GM10847 (cell line): ENCODE results near the gene ATRNL1.

Source experiments
- POLR2A ChIP-seq: IDR thresholded peaks from 2 replicates; pipeline ENCODE4 v1.6.1; 2011; ENCODE audit not compliant: insufficient read length; ENCODE audit errors: extremely low read depth

The ATRNL1 gene

DNA sequence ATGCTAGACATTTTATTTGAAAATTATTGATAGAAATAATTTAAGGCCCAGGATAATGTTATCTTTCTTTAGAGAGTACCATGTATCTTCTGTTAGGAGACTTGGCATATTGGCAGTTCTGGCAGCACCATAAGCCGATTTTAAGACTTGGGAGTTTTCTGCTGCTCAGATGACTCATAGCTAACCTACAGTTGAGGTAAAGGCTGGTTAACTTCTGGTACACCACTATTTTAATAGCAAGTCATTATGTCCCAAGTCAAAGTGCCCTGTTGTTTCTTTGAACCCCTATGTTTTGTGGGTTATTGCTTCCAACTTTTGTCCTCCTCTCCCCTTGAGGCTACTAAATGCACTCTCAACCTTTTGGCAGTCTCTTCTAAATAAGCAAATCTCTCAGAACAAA, 25.2 kb downstream of the ATRNL1 start:
- TF ChIP-seq POLR2A = no peak

- TF ChIP-seq POLR2A = no peak
Measured at GRCh38 chr10:115125505-115125904, 32.3 kb downstream of the ATRNL1 start.

- TF ChIP-seq POLR2A = no peak
Measured at GRCh38 chr10:115129752-115130151, 36.6 kb downstream of the ATRNL1 start.

DNA sequence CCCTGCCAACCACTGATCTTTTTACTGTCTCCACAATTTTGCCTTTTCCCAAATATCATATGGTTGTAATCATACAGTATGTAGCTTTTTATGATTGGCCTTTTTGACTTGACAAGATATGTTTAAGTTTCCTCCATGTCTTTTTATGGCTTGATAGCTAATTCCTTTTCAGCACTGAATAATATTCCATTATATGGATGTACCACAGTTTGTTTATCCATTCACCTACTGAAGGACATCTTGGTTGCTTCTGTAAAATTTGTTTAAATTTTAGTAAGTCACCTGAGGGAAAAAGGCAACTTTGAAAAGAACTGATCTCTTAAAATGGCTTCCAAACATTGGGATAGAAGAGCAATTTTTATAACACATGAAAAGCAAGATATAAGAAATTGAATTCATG, 43.5 kb downstream of the ATRNL1 start:
- TF ChIP-seq POLR2A = no peak

GRCh38 chr10:115141254-115141653, 48.1 kb downstream of the ATRNL1 start:
- no peak for TF ChIP-seq POLR2A

- no peak for TF ChIP-seq POLR2A
Measured at GRCh38 chr10:115157357-115157756, 64.2 kb downstream of the ATRNL1 start.

DNA sequence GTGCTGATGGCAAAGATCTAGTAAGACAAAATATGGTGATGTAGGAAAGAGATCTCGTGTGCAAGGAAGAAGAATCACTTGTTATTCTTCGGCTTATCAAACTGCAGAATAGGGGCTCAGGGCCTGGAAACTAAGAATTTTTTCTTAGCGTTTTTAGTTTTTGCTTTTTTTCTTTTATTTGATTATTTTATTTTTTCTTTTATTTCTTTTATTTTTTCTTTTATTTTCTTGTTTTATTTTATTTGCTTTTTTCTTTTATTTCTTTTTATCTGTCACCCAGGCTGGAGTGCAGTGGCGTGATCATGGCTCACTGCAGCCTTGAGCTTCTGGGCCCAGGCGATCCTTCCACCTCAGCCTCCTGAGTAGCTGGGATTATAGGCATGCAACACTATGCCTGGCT, 70.0 kb downstream of the ATRNL1 start:
- no peak for TF ChIP-seq POLR2A

DNA sequence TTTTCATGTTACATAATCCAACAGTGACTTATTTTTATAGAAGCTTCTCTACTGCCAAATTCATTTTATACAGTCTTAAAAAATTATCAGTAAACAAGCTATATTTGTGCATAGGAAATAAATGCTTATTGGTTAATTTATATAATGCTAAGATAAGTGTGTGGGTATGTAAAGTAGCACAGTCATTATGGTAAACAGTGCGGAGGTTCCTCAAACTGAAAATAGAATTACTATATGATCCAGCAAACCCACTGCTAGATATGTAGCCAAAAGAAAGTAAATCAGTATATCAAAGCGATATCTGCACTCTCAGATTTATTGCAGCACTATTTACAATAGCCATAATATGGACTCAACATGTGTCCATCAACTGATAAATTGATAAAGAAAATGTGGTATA, 71.1 kb downstream of the ATRNL1 start:
- TF ChIP-seq POLR2A = no peak

DNA sequence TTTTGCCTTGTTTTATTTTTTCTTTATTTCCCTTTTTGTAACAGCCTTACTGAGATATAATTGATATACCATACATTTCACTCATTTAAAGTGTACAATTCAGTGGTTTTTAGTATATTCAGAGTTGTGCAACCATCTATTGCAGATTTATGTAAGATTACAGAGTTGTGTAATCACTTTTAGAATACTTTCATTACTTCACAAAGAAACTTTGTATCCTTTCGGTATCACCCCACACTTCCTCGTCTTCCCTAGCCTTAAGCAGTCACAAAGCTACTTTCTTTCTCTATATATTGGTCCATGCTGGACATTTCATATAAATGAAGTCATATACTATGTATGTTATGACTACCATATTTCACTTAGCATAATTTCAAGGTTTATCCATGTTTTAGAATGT, 74.6 kb downstream of the ATRNL1 start:
- TF ChIP-seq POLR2A = no peak

DNA sequence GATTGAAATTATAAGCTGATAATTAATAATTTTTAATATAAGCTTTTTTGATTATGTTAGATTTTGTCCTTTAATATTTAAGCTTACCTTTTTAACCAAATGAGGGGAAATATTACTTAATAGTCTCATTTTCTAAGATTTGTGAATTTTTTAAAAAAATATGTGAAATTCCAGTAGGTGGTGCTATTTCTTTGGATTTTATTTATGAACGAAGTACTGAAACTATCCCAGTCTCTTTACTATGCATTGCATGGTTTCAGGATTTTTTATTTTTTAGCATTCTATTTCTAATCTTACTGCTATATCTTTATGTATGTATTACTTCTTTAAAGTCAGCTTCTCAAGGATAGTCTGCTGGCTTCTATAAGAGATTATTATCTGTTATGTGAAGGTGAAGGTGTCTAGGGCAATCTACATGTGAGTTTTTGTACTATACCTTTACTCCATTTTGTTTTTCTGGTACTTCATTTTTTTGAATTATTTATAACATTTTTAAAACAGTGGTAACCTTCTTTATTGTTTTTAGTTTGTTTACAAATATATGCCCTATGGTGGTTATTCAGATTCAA, 78.3 kb downstream of the ATRNL1 start:
- no peak for TF ChIP-seq POLR2A

DNA sequence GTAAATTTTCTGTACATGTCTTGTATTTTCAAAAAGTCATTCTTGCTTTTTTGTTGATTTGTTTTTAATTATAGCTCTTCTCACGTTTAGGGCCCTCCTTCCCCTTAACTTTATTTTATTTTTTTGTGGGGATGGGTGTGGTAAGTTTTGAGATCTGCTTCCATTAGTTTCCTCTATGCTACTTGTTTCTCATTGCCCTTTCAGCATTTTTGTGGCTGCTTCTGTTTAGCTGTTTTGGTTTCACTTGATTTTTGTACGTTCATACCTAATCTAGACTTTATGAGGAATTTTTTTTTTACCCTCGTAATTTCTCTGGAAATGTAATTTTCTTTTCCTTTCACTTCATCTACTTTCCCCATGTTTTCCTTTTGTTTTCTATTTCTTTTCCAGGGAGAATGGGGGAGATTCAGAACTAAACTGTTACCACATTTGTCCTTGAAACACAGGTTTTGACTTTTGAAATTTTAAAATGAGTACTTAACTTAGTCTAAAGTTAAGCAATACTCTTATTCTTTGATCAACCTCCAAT, 80.8 kb downstream of the ATRNL1 start:
- TF ChIP-seq POLR2A = no peak

GRCh38 chr10:115209133-115209532, 116.0 kb downstream of the ATRNL1 start:
- TF ChIP-seq POLR2A = no peak

GRCh38 chr10:115214829-115215228, 121.7 kb downstream of the ATRNL1 start:
- no peak for TF ChIP-seq POLR2A

DNA sequence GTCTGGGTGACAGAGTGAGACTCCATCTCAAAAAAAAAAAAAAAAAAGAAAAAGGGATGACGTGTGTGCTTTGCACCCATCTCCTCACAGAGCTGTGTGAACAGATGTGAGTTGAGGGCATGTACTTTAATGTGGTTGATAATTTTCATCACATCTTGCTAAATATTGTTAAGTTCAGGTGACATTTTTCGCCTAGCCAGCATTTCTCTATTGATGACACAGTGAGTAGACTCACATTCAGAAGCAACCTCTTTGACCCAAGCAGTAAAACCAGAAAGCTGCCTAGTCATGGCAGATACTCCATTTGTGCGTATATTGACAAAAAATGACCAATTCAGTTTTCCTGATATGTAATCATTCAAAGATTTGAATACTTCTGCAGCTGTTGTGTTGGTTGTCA, 126.0 kb downstream of the ATRNL1 start:
- no peak for TF ChIP-seq POLR2A

DNA sequence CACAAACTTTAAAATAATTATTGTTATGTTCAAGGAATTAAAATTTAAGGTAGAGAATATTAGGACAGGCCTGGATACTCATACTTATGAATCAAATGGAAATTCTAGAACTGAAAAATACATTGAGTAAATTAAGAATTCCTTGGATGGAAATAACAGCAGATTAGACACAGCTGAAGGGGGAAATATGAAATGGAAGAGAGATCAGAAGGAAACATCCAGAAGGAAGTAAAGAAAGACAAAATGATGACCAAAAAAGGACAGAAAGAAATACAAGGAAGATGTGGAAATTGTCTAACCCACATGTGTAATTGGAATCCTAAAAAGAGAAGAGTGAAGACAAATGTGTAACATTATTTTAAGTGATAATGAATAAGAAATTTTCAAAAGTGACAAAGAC, 128.9 kb downstream of the ATRNL1 start:
- no peak for TF ChIP-seq POLR2A

- TF ChIP-seq POLR2A = no peak
Measured at GRCh38 chr10:115239761-115240160, 146.6 kb downstream of the ATRNL1 start.

GRCh38 chr10:115250784-115251183, 157.6 kb downstream of the ATRNL1 start:
- TF ChIP-seq POLR2A = no peak
